Activated T-cell treated with anti-CD3 and anti-CD28 coated beads, Interleukin-2, amount 50 U/mL, for 48 hours (primary cell): ENCODE data around the gene FUT6.
A peak's percentile ranks its signal among the peaks of the same experiment; 100 is the strongest.

Experiments used
- DNase-seq, 2 experiments: peaks; one replicate each; pipeline ENCODE4 v3.0.0-alpha.2; 2020

FUT6 gene

GRCh38 chr19:5827891-5828660 is 11.4 kb downstream of the FUT6 start:
- DNase-seq: peak; percentile 99 to 100

GRCh38 chr19:5827342-5827890 is 12.1 kb downstream of the FUT6 start:
- no peak for DNase-seq

GRCh38 chr19:5826531-5827341 is 12.8 kb downstream of the FUT6 start:
- peak; percentile 36 to 37 for DNase-seq

DNA sequence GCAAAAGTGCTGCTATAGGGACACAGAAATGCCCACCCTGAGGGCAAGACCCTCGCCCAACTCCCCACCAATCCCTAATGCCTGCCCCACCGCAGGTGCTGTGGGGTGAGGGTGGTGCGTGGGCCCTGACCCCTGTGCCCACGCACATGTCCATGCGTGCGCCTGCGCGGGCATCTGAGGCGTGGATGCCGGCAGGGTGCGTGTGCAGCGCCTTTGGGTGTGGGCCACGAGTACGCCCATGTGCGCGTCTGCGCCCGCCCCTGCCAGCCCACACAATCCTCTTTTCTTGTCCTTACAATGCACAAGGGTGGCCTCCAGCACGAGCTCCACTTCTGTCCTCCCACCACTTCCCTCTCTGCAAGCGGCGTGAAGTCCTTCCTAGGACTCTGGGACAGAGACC is 14.3 kb downstream of the FUT6 start:
- no peak for DNase-seq

- no peak for DNase-seq
These were observed 14.8 kb downstream of the FUT6 start for GRCh38 chr19:5824751-5825150.

DNA sequence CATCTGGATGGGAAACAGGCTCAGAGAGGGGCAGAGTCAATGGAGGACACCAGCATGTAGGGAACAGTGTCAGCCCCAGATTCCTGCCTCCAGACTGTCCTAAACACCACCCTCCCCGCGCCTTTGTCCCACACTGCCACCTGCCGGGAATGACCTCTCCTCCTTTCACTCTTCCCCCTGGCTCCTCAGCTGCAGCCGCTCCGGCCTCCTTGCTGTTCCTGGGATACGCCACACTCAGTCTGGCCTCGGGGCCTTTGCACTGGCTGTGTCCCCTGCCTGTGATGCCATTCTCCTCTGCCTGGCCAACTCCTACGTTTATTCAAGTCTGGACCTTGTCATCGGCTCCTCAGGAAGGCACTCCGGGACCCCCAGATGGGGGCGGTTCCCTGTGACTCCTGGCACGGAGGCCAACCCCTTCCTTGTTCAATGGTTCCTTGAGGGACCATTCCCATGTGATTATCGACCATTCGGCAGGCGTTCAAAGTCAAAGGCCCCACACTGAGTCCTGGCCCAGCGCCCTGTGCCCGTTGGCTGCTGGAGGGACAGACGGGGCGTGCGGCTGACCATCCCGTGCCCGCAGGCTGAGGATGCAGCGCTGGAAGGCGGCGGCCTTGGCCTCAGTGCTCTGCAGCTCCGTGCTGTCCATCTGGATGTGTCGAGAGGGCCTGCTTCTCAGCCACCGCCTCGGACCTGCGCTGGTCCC is 15.8 kb downstream of the FUT6 start:
- DNase-seq: no peak

DNA sequence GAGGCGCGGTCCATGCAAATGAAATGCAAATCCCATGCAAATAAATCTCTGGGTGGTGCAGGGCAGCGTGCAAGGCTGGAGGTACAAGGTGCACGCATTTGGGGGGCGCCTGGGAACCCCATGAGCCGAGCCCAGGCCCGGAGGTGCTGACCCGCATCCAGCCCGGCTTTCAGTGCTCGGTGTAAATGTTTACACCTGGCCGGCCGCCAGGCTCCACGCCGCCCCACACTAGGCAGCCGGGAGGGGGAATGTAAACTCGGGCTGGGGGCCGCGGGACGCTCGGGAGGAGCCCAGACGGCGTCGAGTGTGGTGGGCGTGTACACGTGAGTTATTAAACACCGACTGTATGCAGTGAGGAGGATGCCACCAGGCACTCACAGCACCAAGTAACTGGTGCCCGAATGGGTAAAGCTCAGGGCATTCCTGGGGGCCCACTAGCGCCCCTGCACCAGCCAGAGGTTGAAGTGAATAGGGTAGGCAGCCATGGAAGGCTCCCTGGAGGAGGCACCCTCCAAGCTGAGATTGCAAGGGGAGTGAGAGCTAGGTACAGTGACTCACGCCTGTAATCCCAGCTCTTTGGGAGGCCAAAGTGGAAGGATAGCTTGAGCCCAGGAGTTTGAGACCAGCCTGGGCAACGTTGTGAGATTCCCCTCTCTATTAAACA is 17.2 kb downstream of the FUT6 start:
- no peak for DNase-seq

DNA sequence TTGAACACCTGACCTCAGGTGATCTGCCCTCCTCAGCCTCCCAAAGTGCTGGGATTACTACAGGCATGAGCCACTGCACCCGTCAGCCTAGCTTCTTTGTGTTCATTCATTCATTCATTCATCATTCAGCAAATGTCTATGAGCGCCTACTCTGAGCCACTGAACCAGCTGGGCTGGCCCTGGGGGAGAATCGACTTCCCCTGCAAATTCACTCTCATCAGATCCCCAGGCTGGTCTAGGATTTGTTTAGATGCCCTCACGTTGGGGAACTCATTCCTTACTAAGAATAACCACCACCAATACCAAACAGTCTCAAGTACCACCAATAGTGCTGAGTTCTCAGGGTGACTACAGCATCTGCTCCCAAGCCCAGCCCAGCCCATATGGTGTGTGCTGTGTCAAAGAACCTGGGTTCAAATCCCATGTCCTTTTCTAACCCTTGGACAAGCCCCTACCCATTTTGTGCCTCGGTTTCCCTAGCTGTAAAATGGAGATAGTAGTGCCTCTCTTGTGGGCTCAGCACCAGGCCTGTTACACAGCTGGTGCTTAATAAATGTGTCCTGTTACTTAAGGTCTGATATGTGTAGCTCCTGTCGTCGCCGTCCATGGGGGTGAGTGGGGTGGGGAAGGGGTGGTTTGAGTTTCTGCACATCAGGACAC is 17.9 kb downstream of the FUT6 start:
- no peak for DNase-seq

DNA sequence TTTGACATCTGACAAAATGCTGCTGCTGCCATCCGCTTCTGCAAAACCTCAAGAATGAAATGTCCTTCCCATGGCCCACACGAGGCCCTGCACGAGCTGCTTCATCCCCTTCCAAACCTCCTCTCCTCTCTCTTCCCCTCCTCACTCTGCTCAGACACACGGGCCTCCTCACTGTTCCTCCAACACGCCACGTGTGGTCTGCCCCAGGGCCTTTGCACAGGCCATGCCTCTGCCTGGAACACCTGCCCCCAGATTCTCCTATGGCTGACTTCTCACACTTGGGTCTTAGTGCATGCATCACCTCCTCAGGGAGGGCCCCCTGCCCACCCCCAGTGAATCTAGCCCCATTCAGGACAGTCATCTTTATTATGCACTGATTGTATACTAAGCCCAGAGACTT is 18.7 kb downstream of the FUT6 start:
- DNase-seq: no peak

- DNase-seq: no peak
These were observed 20.9 kb downstream of the FUT6 start for GRCh38 chr19:5818594-5818993.

- DNase-seq: no peak
These were observed 22.3 kb downstream of the FUT6 start for GRCh38 chr19:5817218-5817617.

DNA sequence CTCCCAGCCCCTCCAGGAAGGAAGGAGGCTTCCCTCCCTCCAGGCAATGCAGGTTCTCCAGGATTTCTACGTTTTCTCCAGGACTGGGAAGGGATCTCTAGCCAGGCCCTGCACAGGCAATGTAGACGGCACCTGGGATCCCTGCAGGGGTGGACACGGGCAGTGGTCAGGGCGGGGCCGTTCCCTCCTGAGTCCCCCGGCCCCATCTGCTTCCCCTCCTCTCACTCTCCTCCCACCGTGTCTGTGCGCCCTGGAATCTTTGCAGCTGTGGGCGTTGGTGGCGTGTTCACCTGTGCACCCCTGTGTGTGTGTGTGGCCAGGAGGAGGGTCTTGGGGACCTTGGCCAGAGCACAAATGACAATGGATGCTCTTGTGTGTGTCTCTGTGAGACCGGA is 24.7 kb downstream of the FUT6 start:
- DNase-seq: no peak

- DNase-seq: no peak
These were observed 25.2 kb downstream of the FUT6 start for GRCh38 chr19:5814123-5814851.

DNA sequence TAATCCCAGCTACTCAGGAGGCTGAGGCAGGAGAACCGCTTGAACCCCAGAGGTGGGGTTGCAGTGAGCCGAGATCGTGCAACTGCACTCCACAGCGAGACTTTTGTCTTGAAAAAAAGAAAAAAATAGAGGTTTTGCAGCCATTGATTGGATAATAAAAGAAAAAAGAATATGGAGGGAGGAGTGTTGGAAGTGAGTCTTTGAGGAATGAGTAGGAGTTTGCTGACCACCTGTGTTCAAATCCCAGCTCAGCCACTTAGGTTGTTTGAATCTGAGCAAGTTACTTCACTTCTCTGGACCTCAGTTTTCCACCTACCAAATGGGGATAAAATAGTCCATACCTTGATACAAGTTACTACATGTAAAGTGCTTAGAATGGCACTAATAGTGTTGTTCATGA is 28.4 kb downstream of the FUT6 start:
- no peak for DNase-seq

DNA sequence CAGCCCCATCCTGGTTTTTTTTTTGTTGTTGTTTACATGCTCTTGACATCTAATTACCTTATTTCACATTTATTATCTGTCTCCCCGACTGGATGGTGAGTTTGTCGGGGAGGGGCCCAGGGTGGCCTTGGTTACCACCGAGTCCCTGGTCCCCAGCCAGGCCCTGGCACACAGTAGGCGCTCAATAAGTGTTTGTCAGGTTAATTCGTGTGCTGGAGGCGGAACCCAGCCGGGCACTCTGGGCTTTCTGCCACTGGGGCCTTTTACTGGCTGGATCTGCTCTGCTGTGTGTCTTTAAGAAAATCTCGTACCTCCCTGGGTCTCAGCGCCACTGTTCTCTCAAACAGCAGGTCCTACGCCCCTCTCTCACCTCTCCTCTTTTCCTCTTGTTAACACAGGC is 30.0 kb downstream of the FUT6 start:
- no peak for DNase-seq

- DNase-seq: no peak
These were observed 30.4 kb downstream of the FUT6 start for GRCh38 chr19:5809053-5809452.

DNA sequence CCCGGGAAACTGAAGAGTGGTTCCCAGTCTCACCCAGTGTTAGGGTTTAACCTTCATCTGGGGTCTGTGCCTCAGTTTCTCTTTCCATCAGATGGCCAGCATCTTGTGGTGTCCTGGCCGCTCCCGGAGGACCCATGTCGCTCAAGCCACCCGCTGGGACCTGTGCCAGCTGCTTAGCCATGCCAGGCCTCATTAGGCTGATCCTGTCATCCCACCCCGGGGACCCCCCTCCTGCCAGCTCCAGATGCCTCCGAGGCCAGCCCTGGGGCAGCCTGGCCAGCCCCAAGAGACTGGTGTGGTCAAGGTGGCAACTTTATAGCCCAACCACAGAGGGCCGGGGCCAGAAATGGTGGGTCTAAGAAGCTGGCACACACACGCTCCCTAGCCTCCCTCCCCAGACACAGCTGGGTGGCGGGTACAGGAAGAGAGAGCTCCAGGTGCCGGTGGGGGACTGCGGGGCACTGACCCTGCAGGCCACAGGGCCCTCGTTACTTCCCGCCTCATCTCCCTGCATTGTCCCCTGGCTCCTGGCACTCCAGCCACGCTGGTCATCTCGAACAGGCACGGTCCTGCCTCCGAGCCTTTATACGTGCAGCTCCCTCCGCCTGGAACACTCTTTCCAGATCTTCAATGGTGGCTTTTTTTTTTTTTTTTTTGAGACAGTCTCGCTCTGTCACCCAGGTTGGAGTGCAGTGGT is 31.2 kb downstream of the FUT6 start:
- no peak for DNase-seq

GRCh38 chr19:5806905-5807304 is 32.6 kb downstream of the FUT6 start:
- no peak for DNase-seq

GRCh38 chr19:5806133-5806489 is 33.4 kb downstream of the FUT6 start:
- no peak for DNase-seq

DNA sequence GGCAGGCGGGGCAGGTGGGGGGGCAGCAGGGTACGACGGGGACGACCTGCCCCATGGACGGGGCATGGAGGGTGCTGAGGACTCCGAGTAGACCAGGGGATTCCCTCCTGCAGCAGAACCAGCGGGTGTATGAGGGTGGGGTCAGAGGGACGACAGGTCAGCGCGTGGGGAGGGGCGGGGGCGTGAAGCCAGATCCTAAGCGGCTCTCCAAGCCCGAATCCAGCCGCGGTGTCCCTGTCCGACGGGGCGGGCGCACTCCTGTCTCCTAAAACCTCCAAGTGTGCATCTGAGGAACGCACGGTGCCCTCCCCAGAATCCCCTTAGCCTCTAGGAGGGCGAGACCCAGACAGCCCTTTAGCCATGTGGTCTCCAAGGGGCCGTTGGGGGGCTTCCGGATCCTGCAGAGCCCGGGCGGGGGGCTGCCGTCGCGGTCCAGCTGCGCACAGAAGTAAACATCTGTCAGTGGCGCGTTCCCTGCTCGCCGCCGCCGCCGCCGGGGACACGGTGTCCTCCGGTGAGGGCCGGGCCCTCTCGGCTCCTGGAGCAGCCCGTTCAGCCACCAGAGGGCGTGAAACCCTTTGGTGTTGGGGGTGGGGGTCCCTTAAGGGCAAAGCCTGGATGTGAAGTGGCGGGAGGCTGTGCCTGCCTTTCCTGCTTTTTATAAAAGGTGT is 33.9 kb downstream of the FUT6 start:
- DNase-seq: peak; percentile 78 to 80
